ENCODE results near the gene PPFIBP1.

Gene PPFIBP1

DNA sequence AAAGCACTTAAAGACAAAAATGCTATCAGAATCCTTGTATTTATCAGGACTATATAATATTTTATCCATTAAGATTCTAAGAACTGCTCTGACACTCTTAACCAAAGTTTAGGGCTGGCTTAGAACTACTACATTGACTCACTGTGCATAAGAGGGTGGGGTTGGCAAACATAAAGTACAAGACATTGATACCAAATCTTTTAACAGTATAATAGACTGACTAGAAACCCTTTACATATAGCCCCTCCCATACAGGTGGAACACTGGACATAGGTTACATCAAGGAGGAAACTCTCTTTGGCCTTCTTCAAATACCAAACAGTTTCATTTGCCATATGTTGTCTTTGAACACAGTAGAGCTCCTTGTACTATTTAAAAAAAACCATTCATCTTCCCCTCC, 156.6 kb downstream of the PPFIBP1 start:
- TF ChIP-seq, protein P1, sequence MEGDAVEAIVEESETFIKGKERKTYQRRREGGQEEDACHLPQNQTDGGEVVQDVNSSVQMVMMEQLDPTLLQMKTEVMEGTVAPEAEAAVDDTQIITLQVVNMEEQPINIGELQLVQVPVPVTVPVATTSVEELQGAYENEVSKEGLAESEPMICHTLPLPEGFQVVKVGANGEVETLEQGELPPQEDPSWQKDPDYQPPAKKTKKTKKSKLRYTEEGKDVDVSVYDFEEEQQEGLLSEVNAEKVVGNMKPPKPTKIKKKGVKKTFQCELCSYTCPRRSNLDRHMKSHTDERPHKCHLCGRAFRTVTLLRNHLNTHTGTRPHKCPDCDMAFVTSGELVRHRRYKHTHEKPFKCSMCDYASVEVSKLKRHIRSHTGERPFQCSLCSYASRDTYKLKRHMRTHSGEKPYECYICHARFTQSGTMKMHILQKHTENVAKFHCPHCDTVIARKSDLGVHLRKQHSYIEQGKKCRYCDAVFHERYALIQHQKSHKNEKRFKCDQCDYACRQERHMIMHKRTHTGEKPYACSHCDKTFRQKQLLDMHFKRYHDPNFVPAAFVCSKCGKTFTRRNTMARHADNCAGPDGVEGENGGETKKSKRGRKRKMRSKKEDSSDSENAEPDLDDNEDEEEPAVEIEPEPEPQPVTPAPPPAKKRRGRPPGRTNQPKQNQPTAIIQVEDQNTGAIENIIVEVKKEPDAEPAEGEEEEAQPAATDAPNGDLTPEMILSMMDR (IDR thresholded peaks at IDR 0.05), result no peak
- DNase-seq (ENCODE audit: low spot score), result no peak
- Histone ChIP-seq H3K4me3 (no peak overlapping the region), H3K27ac (no peak overlapping the region)

DNA sequence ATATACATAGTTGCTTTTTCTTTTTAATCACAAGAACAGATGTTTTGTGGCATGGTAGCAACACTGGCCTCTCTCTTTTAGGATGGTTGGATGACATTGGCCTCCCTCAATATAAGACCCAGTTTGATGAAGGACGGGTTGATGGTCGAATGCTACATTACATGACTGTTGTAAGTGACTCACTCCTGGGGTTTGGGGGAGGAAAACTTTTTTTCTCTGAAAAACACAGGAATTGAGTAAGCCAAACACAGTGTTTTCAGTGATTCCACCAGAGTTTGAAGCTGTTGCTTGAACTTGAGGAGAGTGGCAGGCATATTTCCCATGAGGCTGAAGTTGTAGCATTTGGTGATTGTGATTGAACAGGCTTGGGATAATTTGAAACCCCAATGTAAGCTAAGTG, 158.5 kb downstream of the PPFIBP1 start:
- Histone ChIP-seq H3K27ac (no peak overlapping the region), H3K4me3 (no peak overlapping the region)
- no peak for DNase-seq (ENCODE audit: low spot score)
- TF ChIP-seq, protein P1 (IDR thresholded peaks at IDR 0.05), result no peak

DNA sequence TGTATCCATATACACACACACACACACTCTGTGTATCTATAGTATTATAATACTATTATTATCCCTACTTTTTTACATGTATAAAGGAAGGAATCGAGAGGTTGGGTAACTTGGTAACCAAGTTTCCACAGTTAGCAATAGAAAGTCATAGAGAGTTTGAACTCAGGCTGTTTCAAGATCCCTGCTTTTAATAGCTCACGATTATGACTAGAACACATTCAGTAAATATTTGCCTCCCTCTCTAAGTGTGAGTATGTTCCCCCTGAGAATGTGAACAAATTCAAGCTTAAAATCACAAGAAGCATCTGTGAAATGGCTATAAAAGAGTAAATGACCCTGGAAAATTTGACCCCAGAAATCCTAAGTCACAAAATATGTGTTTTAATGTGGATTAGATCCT, 161.3 kb downstream of the PPFIBP1 start:
- TF ChIP-seq, protein P1 (IDR thresholded peaks at IDR 0.05), result no peak
- H3K27ac ChIP-seq, result no peak overlapping the region
- no peak for DNase-seq (ENCODE audit: low spot score)
- no peak overlapping the region for H3K4me3 ChIP-seq

DNA sequence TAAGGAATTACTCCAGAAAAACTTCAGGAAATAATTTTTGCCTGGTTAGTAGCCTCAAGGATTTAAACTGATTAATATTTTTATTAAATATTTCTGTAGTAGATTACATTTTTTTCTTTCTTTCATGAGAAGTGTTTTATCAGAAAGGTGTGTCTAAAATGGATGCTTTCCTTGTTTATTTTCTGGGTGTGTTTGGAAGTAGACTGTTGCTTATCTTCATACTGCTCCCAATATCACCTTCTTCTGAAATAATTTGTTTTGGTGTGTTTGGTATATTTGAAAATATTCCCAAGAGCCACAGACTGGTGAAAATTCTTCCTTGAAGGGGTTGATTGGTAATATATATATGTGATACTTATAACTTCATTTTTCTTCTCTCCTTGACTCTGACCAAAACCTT, 162.1 kb downstream of the PPFIBP1 start:
- DNase-seq (ENCODE audit: low spot score), result no peak
- H3K4me3 ChIP-seq, result no peak overlapping the region
- no peak overlapping the region for H3K27ac ChIP-seq
- TF ChIP-seq, protein P1 (IDR thresholded peaks at IDR 0.05), result no peak

DNA sequence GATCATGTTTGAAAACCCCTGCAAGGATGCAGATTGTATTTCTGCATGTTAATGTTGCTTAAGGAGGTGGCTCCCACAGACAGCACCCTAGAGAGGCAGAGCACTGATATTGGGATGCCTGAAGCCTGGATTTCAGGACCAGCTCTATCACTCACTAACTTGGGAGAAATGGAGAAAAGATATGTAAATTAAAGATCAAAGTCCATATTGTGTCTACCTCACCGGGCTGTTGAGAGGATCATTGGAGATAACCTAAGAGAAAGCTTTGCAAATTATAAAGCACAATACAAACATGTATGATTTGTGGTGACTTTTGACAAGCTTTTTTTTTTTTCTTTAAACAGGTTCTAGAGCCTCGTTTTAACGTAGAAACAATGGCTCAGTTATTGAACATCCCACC, 164.7 kb downstream of the PPFIBP1 start:
- Histone ChIP-seq H3K27ac (no peak overlapping the region), H3K4me3 (no peak overlapping the region)
- no peak for DNase-seq (ENCODE audit: low spot score)
- TF ChIP-seq, protein P1 (IDR thresholded peaks at IDR 0.05), result no peak

DNA sequence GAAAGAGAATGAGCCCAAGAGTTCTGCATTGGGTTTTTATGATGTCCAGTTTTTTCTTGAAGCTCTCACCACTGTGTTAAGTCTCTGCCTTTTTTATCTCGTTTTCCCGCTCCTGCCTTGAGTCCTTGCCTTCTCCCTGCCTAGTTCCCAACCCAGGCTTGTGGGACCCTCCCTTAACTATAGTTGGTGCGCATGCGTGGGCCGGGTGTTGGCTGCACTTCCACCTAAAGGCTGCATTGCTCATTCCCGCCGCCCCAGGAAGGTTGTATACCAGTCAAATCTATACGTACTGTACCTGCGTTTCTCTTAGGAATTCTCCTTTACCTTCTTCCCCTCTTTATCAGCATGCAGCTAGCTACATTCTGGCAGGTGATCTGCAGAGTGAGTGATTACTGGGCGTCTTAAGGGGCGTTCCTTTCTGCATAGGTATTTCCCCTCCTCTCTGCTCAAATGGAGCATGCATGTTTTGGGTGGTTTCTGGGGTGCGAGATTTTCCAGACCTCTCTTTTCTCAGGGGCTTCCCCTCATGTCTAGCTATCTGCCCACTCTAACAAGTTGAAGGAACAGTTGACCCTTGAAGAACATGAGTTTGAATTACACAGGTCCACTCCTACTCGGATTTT, 165.7 kb downstream of the PPFIBP1 start:
- Histone ChIP-seq H3K4me3 (no peak overlapping the region), H3K27ac (no peak overlapping the region)
- TF ChIP-seq, protein P1 (IDR thresholded peaks at IDR 0.05), result no peak
- no peak for DNase-seq (ENCODE audit: low spot score)

DNA sequence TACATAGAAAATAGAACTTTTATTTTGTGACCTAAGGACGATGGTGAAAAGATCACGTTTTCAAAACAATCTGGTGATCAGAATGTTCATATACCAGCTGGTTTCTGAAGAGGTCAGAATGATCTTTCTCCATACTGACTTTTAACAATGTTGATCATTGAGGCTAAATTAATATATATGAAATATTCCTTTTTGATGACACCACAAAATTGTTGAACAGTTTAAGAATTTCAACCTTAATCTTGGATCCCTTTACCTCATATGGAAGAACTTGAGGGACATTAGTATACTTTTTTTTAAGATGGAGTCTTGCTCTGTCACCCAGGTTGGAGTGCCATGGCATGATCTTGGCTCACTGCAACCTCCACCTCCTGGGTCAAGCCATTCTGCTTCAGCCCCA, 169.4 kb downstream of the PPFIBP1 start:
- TF ChIP-seq, protein P1 (IDR thresholded peaks at IDR 0.05), result no peak
- no peak overlapping the region for H3K27ac ChIP-seq
- no peak for DNase-seq (ENCODE audit: low spot score)
- H3K4me3 ChIP-seq, result no peak overlapping the region

All from coronary artery (tissue), 2 donors.